ENCODE measurements around the gene ADIRF.
"Not testable (repeated sequence)": the region's sequence is repeated elsewhere in the genome, so short reads cannot be mapped to it uniquely, and the experiment has no call there.

The ADIRF gene

DNA sequence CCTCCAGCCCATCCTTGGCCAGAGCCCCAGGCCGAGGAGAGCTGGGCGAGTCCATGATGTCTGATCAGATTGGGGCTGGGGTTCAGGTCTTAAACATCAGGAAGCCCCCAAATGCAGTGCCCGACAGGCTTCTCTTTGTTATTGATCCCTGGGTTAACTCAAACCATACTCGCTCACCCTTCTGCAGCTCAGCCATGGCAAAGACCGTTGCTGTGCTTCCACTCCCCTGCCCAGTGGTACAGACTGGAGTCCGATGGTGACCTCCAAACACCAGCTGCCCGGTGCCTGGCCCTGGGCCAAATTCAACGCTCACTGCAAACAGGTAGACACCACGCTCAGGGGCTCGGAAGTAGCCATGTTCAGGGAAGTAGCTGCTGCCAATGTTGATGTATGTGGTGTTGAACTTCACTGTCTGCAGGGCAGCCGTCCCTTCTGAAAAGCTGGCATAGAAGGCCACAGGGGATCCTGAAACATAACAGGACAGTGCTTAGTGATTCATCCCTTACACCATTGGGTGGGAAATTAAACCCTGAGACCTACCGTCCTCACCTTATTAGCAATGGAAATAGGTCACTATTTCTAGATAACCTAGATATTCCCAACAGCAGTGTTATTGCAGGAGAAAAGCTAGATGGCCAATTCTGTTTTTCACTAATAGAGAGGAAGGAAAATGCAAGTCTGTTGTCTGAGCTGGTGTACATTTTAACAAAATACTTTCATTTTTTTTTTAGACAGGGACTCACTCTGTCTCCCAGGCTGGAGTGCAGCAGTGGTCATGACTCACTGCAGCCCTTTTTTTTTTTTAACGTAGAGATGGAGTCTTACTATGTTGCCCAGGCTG is 31.4 kb upstream of the ADIRF start:
- H3K4me1 ChIP-seq (ENCODE audit: control insufficient read depth in 1 of 2, insufficient read depth in 1 of 2, low read depth in 1 of 2, low read length in 1 of 2): peaks cover 0 to 3% of the 10 kb centered on the region in 2 experiments
- H3K9me3 ChIP-seq: no peaks in the 10 kb centered on the region
- H3K4me3 ChIP-seq (ENCODE audit: low read depth in 1 of 2, low read length in 1 of 2): no peak overlapping the region
- H3K27me3 ChIP-seq: no peaks in the 10 kb centered on the region
- H3K36me3 ChIP-seq: no peaks in the 10 kb centered on the region
- no peak overlapping the region for H3K27ac ChIP-seq
- TF ChIP-seq, protein P1, sequence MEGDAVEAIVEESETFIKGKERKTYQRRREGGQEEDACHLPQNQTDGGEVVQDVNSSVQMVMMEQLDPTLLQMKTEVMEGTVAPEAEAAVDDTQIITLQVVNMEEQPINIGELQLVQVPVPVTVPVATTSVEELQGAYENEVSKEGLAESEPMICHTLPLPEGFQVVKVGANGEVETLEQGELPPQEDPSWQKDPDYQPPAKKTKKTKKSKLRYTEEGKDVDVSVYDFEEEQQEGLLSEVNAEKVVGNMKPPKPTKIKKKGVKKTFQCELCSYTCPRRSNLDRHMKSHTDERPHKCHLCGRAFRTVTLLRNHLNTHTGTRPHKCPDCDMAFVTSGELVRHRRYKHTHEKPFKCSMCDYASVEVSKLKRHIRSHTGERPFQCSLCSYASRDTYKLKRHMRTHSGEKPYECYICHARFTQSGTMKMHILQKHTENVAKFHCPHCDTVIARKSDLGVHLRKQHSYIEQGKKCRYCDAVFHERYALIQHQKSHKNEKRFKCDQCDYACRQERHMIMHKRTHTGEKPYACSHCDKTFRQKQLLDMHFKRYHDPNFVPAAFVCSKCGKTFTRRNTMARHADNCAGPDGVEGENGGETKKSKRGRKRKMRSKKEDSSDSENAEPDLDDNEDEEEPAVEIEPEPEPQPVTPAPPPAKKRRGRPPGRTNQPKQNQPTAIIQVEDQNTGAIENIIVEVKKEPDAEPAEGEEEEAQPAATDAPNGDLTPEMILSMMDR (IDR thresholded peaks at IDR 0.05): no peak

DNA sequence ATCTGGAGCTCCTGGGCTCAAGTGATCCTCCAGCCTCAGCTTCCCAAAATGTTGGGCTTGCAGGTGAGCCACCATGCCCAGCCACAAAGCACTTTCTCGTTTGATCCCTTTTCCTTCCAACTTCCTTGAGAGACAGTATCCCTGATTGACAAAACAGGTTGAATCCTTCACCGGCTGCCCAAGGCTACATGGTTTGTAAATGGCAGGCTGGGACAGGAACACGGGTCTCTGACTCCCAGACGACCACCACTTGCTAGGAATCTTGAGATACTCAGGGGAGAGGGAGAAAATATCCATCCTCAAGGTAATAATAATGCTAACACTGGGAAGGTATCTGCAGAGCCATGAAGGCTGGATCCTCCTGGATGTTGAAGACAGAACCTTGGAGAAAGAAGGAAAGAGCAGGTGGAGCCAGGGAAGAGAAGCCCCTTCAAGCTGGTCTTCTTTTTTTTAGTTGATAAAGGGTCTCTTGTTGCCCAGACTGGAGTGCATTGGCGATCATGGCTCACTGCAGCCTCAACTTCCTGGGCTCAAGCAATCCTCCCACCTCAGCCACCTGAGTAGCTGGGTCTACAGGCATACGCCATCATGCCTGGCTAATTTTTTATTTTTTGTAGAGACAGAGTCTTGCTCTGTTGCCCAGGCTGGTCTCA is 30.7 kb upstream of the ADIRF start:
- Histone ChIP-seq H3K27ac (no peak overlapping the region), H3K4me1 (ENCODE audit: control insufficient read depth in 1 of 2, insufficient read depth in 1 of 2, low read depth in 1 of 2, low read length in 1 of 2) (peaks cover 0 to 3% of the 10 kb centered on the region in 2 experiments), H3K36me3 (no peaks in the 10 kb centered on the region), H3K4me3 (ENCODE audit: low read depth in 1 of 2, low read length in 1 of 2) (no peak overlapping the region), H3K9me3 (no peaks in the 10 kb centered on the region), H3K27me3 (no peaks in the 10 kb centered on the region)
- TF ChIP-seq, protein P1 (IDR thresholded peaks at IDR 0.05): no peak

DNA sequence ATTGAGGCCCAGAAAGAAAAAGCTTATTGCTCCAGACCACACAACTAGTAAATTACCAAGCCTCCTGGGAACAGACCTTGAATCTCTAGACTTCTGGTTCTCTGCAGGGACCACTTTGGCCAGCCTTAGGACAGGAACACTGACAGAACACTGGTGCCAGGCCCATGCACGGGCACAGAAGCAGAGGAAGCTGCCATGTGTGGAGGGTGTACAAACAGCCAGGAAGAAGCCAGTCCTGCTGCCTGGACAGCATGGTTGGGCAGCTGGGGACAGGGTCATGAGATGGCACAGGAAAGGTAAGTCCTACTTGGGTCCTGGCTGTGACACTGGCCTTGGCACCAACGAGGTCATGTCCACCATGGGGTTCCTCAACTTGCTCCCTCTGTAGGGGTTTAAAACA is 30.0 kb upstream of the ADIRF start:
- Histone ChIP-seq H3K4me1 (ENCODE audit: control insufficient read depth in 1 of 2, insufficient read depth in 1 of 2, low read depth in 1 of 2, low read length in 1 of 2) (peaks cover 0 to 3% of the 10 kb centered on the region in 2 experiments), H3K4me3 (ENCODE audit: low read depth in 1 of 2, low read length in 1 of 2) (no peak overlapping the region)

DNA sequence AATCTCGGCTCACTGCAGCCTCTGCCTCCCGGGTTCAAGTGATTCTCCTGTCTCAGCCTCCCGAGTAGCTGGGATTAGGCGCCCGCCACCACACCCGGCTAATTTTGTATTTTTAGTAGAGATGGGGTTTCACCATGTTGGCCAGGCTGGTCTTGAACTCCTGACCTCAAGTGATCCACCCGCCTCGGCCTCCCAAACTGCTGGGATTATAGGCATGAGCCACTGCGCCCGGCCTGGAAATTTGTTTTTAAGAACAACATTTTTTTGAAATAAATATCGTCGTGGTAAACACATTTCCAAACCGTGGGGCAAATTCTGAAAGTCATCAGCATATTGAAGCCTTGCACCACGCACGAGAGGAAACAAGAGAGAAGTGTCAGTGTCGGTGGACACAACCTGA is 28.2 kb upstream of the ADIRF start:
- H3K9me3 ChIP-seq; H3K4me1 ChIP-seq (ENCODE audit: control insufficient read depth in 1 of 2, insufficient read depth in 1 of 2, low read depth in 1 of 2, low read length in 1 of 2); H3K27ac ChIP-seq; H3K4me3 ChIP-seq (ENCODE audit: low read depth in 1 of 2, low read length in 1 of 2); H3K27me3 ChIP-seq; H3K36me3 ChIP-seq: not testable (repeated sequence)

More for the DNA sequence above, 30.0 kb upstream of the ADIRF start:
- Histone ChIP-seq H3K36me3 (no peaks in the 10 kb centered on the region), H3K27me3 (no peaks in the 10 kb centered on the region), H3K9me3 (no peaks in the 10 kb centered on the region), H3K27ac (no peak overlapping the region)
- TF ChIP-seq, protein P1 (IDR thresholded peaks at IDR 0.05): no peak

DNA sequence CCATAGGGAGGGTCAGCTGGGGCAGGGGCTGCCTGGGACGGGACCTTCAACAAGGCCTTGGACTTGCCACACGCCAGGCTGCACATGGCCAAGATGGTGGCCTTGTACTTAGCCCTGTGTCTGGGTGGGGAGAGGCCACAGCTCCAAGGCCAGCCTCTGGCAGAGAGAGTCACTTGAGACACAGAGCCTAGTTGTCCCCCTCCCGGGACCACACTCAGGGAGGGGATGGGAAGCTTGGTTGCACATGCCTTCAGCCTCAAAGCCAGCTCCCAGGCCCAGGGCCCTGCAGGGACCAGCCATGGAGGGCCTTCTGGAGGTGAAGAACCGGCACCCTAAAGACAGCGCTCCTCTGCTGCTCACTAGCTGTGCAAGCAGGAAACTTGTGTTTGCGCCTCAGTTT is 27.6 kb upstream of the ADIRF start:
- no peaks in the 10 kb centered on the region for H3K27me3 ChIP-seq
- H3K4me1 ChIP-seq (ENCODE audit: control insufficient read depth in 1 of 2, insufficient read depth in 1 of 2, low read depth in 1 of 2, low read length in 1 of 2): peaks cover 0 to 3% of the 10 kb centered on the region in 2 experiments
- H3K9me3 ChIP-seq: no peaks in the 10 kb centered on the region
- H3K4me3 ChIP-seq (ENCODE audit: low read depth in 1 of 2, low read length in 1 of 2): no peak overlapping the region
- TF ChIP-seq, protein P1 (IDR thresholded peaks at IDR 0.05): no peak
- H3K36me3 ChIP-seq: no peaks in the 10 kb centered on the region
- H3K27ac ChIP-seq: no peak overlapping the region

DNA sequence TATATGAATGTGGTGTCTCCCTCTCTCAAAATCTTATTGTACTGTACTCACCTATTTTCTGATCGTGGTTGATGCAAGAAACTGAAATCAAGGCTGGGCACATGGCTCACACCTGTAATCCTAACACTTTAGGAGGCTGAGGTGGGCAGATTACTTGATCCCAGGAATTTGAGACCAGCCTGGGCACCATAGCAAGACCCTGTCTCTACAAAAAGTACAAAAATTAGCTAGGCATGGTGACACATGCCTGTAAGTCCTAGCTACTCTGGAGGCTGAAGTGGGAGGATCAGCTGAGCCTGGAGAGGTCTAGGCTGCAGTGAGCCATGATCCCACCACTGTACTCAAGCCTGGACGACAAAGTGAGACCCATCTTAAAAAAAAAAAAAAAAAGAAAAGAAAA is 26.9 kb upstream of the ADIRF start:
- no peaks in the 10 kb centered on the region for H3K9me3 ChIP-seq
- TF ChIP-seq, protein P1 (IDR thresholded peaks at IDR 0.05): no peak
- H3K36me3 ChIP-seq: no peaks in the 10 kb centered on the region
- H3K4me3 ChIP-seq (ENCODE audit: low read depth in 1 of 2, low read length in 1 of 2): no peak overlapping the region
- H3K4me1 ChIP-seq (ENCODE audit: control insufficient read depth in 1 of 2, insufficient read depth in 1 of 2, low read depth in 1 of 2, low read length in 1 of 2): peaks cover 0 to 3% of the 10 kb centered on the region in 2 experiments
- no peak overlapping the region for H3K27ac ChIP-seq
- H3K27me3 ChIP-seq: no peaks in the 10 kb centered on the region
